ENCODE results near the gene ADIRF. TPM values are rescaled to one million over a fixed set of nuclear protein-coding genes. Genes with fewer than 3 reads are reported as not detected.
"Not testable (repeated sequence)": the region's sequence is repeated elsewhere in the genome, so short reads cannot be mapped to it uniquely, and the experiment has no call there.

Gene ADIRF
- total and polyA plus RNA-seq, 2 donors (not counting 1 experiment from before 2014, with no cell fraction given) = not detected

DNA sequence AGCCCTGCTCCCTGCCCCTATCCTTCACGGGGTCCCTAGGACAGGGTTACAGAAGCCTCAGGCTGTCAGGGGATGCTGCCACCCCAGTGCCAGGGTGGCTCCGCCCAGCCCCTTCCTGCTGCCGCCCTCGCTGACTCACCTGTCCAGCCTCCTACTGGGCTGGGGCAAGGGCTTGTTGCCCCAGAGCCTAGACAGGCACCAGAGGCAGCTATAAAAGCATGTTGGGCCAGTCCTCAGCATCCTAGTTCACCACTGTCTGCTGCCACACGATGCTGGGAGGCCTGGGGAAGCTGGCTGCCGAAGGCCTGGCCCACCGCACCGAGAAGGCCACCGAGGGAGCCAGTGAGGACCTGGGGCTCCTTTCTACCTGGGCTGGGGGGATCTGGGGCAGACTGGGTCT, 51.8 kb downstream of the ADIRF start, which contains the start of gene FAM25A:
Gene FAM25A, plus strand, starts transcription at position 239 of the 400 bp plus-strand sequence. Its CDS starts 31 bp downstream, at position 270.
- intact Hi-C loops (cut with micrococcal nuclease) = not testable (repeated sequence)
- 92% methylated on average over 9 of the region's 9 CpGs for WGBS (ENCODE audit: insufficient coverage)

More for the DNA sequence above, 51.8 kb downstream of the ADIRF start, which contains the start of gene FAM25A:
- CTCF ChIA-PET; H3K36me3 ChIP-seq (replicated peaks in 1 of 2; ENCODE audit: control extremely low read depth in 1 of 2, control insufficient read depth in 1 of 2, extremely low read depth in 1 of 2, insufficient read depth in 2 of 2, low read length in 1 of 2); H3K79me2 ChIP-seq (ENCODE audit: control insufficient read depth, insufficient read depth, low read length); H3K27ac ChIP-seq (ENCODE audit: low read length in 2 of 2); POLR2A ChIA-PET; H3K27me3 ChIP-seq (replicated peaks in 1 of 4; ENCODE audit: control extremely low read depth in 1 of 4, control insufficient read depth in 3 of 4, insufficient read depth in 4 of 4, low read length in 3 of 4); H4K20me1 ChIP-seq (ENCODE audit: control insufficient read depth, insufficient read depth, low read length, poor library complexity, severe bottlenecking); H3K4me1 ChIP-seq (ENCODE audit: control insufficient read depth in 2 of 2, insufficient read depth in 2 of 2, low read length in 2 of 2); H3K4me3 Mint-ChIP-seq; H3K9me3 ChIP-seq (ENCODE audit: control extremely low read depth in 1 of 3, control insufficient read depth in 2 of 3, insufficient read depth in 1 of 3, low read length in 2 of 3); H3K4me3 ChIP-seq (ENCODE audit: control extremely low read depth in 1 of 5, extremely low read depth in 1 of 5, insufficient read depth in 1 of 5, low read depth in 2 of 5, low read length in 4 of 5); DNase-seq; H3K4me1 Mint-ChIP-seq; H3K9ac ChIP-seq (ENCODE audit: low read length); H3K4me2 ChIP-seq (replicated peaks; ENCODE audit: low read depth, low read length, poor library complexity, severe bottlenecking); H3K9me3 Mint-ChIP-seq (ENCODE audit: insufficient read depth); H3K27me3 Mint-ChIP-seq; H2AFZ ChIP-seq (ENCODE audit: insufficient read depth, low read depth, low read length, poor library complexity, severe bottlenecking); ATAC-seq (ENCODE audit: low read depth); H3K27ac Mint-ChIP-seq: not testable (repeated sequence)

Small RNA genes within 50 kb of the gene (small RNA-seq; reads per million reads assigned to genes)
- not detected for gene BMS1P3 (ENCODE audit: insufficient read length, low read depth, low replicate concordance)
- gene FAM25A (ENCODE audit: insufficient read length, low read depth, low replicate concordance) = not detected

Other genes starting within 250 kb of the ADIRF start
- 15.1 and 15.9 TPM in 2 replicates for gene BMPR1A, start 211.9 kb upstream of the ADIRF start, total RNA-seq
- 1.5 and 1.9 TPM in 2 replicates for gene BMPR1A, start 211.9 kb upstream of the ADIRF start, polyA plus RNA-seq
- gene MMRN2, start 10.9 kb upstream of the ADIRF start, total RNA-seq = 1.1 TPM in 1 of 2 replicates, not detected in the other
- 1.0 and 2.1 TPM in 2 replicates for gene MMRN2, start 10.9 kb upstream of the ADIRF start, polyA plus RNA-seq
- gene SNCG, start 9.9 kb upstream of the ADIRF start, total RNA-seq = not detected in 2 replicates
- not detected in 2 replicates for gene SNCG, start 9.9 kb upstream of the ADIRF start, polyA plus RNA-seq
- not detected in 2 replicates for gene FAM25A, start 51.8 kb downstream of the ADIRF start, total RNA-seq
- gene FAM25A, start 51.8 kb downstream of the ADIRF start, polyA plus RNA-seq = not detected in 2 replicates
- 71.5 and 81.0 TPM in 2 replicates for gene GLUD1, start 126.4 kb downstream of the ADIRF start, total RNA-seq
- 29.6 and 38.4 TPM in 2 replicates for gene GLUD1, start 126.4 kb downstream of the ADIRF start, polyA plus RNA-seq
- gene SHLD2, start 126.7 kb downstream of the ADIRF start, total RNA-seq = 22.0 and 22.3 TPM in 2 replicates
- gene SHLD2, start 126.7 kb downstream of the ADIRF start, polyA plus RNA-seq = 9.0 and 14.3 TPM in 2 replicates

Measured in B cell (primary cell).